GM12873 (cell line): Measurements from ENCODE around the gene PLCB2.

ENCODE experiments used
- CTCF ChIP-seq: IDR thresholded peaks from 2 replicates; pipeline ENCODE4 v1.5.1; 2012; ENCODE audit warnings: low read depth, mild to moderate bottlenecking, moderate library complexity, low read length, control low read depth; ENCODE audit not compliant: insufficient read depth; ENCODE audit errors: missing control alignments

The PLCB2 gene

DNA sequence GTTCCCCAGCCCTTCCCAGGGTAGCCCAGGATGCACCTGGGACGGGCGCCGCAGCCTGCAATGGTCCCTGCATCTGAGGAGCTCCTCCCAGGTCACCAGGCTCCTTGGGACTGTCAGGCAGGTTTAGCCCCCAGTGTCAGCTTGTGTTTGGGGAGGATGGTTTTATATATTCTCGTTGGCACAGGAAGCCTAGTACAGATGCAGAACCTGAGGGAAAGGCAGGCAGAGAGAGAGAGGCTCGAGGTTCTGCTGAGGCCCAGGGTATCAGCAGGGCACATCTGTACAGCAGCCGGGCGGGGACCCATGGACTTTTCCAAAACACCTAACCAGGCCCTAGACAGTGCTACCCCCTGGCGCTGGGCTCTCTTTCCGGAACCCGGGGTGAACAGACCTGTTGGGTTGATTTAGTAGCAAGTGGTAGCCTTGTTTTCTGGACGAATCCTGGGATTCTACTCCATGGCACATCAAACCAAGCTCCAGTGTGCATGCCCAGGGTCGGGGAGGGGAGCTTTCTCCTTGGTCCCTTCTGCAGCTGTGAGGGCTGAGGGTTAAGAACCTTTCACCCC, 60.2 kb downstream of the PLCB2 start:
- no peak for TF ChIP-seq CTCF

DNA sequence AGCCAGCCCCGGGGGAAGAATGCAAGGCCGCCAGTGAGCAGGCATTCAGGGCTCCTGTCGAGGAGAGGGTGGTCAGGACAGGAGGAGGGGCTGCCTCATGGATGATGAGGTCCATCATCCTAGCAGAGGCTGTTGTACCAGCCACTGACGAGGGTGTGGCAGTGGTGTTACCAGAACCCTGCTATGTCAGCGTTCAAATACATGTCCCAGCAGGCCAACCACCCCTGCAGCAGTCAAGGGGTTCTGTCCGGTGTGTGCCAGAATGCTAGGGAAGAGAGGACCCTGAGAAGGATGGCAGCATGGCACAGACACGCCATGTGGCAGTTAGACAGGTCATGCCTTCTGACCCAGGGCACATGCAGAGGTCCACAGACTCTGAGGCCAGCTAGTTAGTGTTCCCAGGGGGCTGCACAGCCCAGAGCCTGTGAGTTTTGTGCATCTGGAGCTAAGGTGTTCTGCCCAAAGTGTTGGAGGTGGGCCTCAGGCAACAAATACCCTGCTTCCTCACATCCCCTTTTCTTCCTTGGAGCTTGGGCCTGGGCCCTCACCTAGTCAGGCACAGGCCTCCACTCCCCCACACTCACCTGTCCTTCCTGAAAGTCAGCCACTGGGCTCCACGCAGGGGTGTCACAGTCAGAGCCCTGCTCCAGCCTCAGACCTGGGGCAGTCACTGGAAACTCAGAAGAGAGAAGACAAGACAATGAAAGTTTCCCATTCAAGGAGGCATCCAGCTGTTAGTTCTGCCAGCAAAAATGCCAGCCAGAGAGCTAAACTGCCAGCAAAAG, 61.0 kb downstream of the PLCB2 start:
- no peak for TF ChIP-seq CTCF

- no peak for TF ChIP-seq CTCF
Measured at GRCh38 chr15:40245666-40246450, 61.9 kb downstream of the PLCB2 start.

DNA sequence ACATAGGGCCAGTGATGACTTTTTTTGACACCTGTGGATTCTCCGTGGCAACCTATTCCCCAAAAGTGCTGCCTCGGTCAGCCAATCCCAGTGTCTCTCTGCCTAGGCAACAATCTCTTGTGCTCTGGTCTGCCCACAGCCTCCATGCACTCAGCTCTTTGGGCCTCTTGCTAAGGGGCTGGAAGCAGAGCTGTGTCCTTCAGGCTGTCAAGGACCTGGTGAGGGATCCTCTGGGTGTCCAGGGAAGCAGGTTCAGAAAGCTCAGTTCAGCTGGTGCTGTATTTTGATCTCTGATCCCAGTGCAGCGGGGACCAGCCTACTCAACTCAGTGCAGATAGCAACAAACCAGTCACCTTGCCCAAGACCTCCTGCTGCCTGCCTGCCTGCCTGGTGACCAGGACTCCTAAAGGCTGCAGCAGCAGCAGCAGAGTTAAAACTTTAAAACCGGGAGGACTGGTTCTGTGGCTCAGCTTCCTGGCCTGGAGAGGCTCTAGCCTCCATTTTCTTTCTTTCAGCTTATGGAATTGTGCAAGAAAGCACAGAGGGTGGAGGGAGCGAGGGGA, 62.7 kb downstream of the PLCB2 start:
- TF ChIP-seq CTCF = no peak

GRCh38 chr15:40243126-40243810, 64.5 kb downstream of the PLCB2 start:
- TF ChIP-seq CTCF = no peak

- TF ChIP-seq CTCF = no peak
Measured at GRCh38 chr15:40242601-40243000, 65.1 kb downstream of the PLCB2 start.

DNA sequence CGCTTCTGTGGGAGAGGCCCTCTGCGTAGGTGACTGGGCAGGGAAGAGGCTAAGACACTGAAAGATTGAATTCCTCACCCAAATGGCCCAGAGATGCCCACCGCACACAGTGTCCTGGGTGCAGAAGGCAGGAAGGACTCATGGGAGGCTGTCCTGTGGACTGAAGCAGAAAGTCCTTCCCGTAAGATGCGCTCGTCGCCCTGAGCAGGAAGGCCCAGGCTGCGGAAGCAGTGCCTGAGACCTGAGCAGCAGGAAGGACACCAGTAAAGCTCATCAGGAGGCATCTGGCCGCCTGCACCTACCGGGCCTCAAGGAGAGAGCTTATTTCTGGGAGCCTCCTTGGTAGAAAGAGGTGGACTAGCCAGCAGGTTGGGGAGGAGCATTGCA, 65.5 kb downstream of the PLCB2 start:
- no peak for TF ChIP-seq CTCF
